Endothelial cell of umbilical vein (primary cell): ENCODE results near the gene LRRC42. TPM values are rescaled to one million over a fixed set of nuclear protein-coding genes. Genes with fewer than 3 reads are reported as not detected.

Experiments used
- BruUV-seq: library from RNA; stranded (reverse); fragments of 400-500 nt; replicated peaks from 2 replicates; lab custom pipeline; 2021; lab: Mats Ljungman, UMichigan
- CTCF ChIA-PET: fragments of 300-600, 350-600 bp; sonication (Branson Sonifier 250); formaldehyde crosslinking; loops from one replicate; lab custom pipeline; 2021; ENCODE audit warnings: antibody characterized with exemption, inconsistent platforms; lab: Charles Lee
- POLR2A ChIA-PET: fragments of 300-600, 350-600 bp; sonication (Branson Sonifier 250); formaldehyde crosslinking; loops from one replicate; lab custom pipeline; 2021; ENCODE audit warnings: antibody characterized with exemption, inconsistent platforms; lab: Charles Lee
- DNase-seq: peaks from one replicate; pipeline ENCODE4 v3.0.0-alpha.2; 2011; ENCODE audit warnings: low read depth, low spot score
- FAIRE-seq: peaks from 2 replicates; lab custom pipeline; 2011; peaks lifted over from hg19 to GRCh38; lab: Jason Lieb, UNC
- H2AFZ ChIP-seq: 2 replicates; pipeline ENCODE4 v1.6.0; 2012; ENCODE audit warnings: low read depth, low read length, control low read depth, inconsistent platforms
- H3K27ac ChIP-seq: 2 replicates; pipeline ENCODE4 v1.5.1; 2011; ENCODE audit warnings: low read depth, mild to moderate bottlenecking, control low read depth, low read length, moderate library complexity; ENCODE audit not compliant: insufficient read depth
- H3K27me3 ChIP-seq, 2 experiments: 2 replicates each; pipeline versions ENCODE4 v1.6.0 to v1.6.1; 2011; ENCODE audit warnings: low read length in 2 of 2, mixed read lengths in 1 of 2; ENCODE audit not compliant: control insufficient read depth in 2 of 2, insufficient read depth in 2 of 2
- H3K36me3 ChIP-seq, 2 experiments: 2 replicates in 1 of 2; 3 replicates in 1 of 2; pipeline ENCODE4 v1.5.1; 2011; ENCODE audit warnings: low read length in 2 of 2, mild to moderate bottlenecking in 1 of 2, moderate library complexity in 1 of 2; ENCODE audit not compliant: control insufficient read depth in 2 of 2, insufficient read depth in 2 of 2; ENCODE audit errors: extremely low read depth in 1 of 2
- H3K4me1 ChIP-seq: 3 replicates; pipeline ENCODE4 v1.5.1; 2011; ENCODE audit warnings: mild to moderate bottlenecking, low read length; ENCODE audit not compliant: control insufficient read depth, insufficient read depth; ENCODE audit errors: extremely low read depth
- H3K4me2 ChIP-seq: 2 replicates; pipeline ENCODE4 v1.6.1; 2011; ENCODE audit warnings: low read length, control low read depth, mixed read lengths; ENCODE audit not compliant: insufficient read depth
- H3K4me3 ChIP-seq, 3 experiments: fragments of 200-600 bp in 1 of 3; sonication (generic), shearing (Covaris generic) in 1 of 3; replicated peaks in 1 of 3; 2 replicates each; pipeline ENCODE4 v1.5.1; 2011 to 2016; ENCODE audit warnings: control low read depth in 3 of 3, low read length in 3 of 3, mild to moderate bottlenecking in 2 of 3, inconsistent platforms in 1 of 3, low read depth in 1 of 3, moderate library complexity in 1 of 3; ENCODE audit not compliant: insufficient read depth in 1 of 3
- H3K79me2 ChIP-seq: 2 replicates; pipeline ENCODE4 v1.6.0; 2012; ENCODE audit warnings: low read length, inconsistent platforms; ENCODE audit not compliant: control insufficient read depth, insufficient read depth
- H3K9ac ChIP-seq: replicated peaks from 2 replicates; pipeline ENCODE3; 2011; ENCODE audit warnings: low read length, control low read depth; ENCODE audit not compliant: insufficient read depth; ENCODE audit errors: extremely low read depth
- H3K9me1 ChIP-seq: replicated peaks from 3 replicates; pipeline ENCODE4 v1.6.0; 2011; ENCODE audit warnings: mild to moderate bottlenecking, low read length; ENCODE audit not compliant: control insufficient read depth, insufficient read depth; ENCODE audit errors: extremely low read depth
- H3K9me3 ChIP-seq: replicated peaks from 2 replicates; pipeline ENCODE4 v1.5.1; 2012; ENCODE audit warnings: low read length, inconsistent platforms; ENCODE audit not compliant: control insufficient read depth, insufficient read depth
- H4K20me1 ChIP-seq: replicated peaks from 2 replicates; pipeline ENCODE3; 2011; ENCODE audit warnings: mild to moderate bottlenecking, low read length; ENCODE audit not compliant: control insufficient read depth, insufficient read depth; ENCODE audit errors: extremely low read depth
- CTCF ChIP-seq, 2 donors: IDR thresholded peaks; 1 replicate in 1 of 2; 2 replicates in 1 of 2; pipeline ENCODE4 v1.5.1; 2011; ENCODE audit warnings: low read length in 2 of 2, mild to moderate bottlenecking in 2 of 2, moderate library complexity in 2 of 2, control low read depth in 1 of 2, inconsistent platforms in 1 of 2, low read depth in 1 of 2; ENCODE audit not compliant: insufficient read depth in 1 of 2; ENCODE audit errors: extremely low read depth in 1 of 2
- EZH2 ChIP-seq: IDR thresholded peaks from 2 replicates; pipeline ENCODE4 v1.6.1; 2012; ENCODE audit warnings: borderline replicate concordance, low read depth, mild to moderate bottlenecking, moderate library complexity, low read length, inconsistent platforms; ENCODE audit not compliant: severe bottlenecking
- FOS ChIP-seq: IDR thresholded peaks from 2 replicates; pipeline ENCODE4 v1.6.1; 2011; ENCODE audit warnings: mild to moderate bottlenecking, low read length, moderate library complexity, borderline replicate concordance; ENCODE audit not compliant: insufficient read depth
- GATA2 ChIP-seq: IDR thresholded peaks from 2 replicates; pipeline ENCODE4 v1.7.0; 2011; ENCODE audit warnings: low read depth, mild to moderate bottlenecking, moderate library complexity, mixed read lengths, low read length; ENCODE audit not compliant: insufficient read length, insufficient read depth
- JUN ChIP-seq: IDR thresholded peaks from 2 replicates; pipeline ENCODE4 v1.6.1; 2011; ENCODE audit warnings: borderline replicate concordance, low read depth; ENCODE audit not compliant: insufficient read length, insufficient read depth
- MAX ChIP-seq: IDR thresholded peaks from 2 replicates; pipeline ENCODE4 v1.6.1; 2011; ENCODE audit not compliant: insufficient read depth, insufficient read length
- MYC ChIP-seq: IDR thresholded peaks from one replicate; pipeline ENCODE4 v1.6.1; 2011; ENCODE audit warnings: mild to moderate bottlenecking, low read depth, low read length
- POLR2A ChIP-seq: IDR thresholded peaks from 2 replicates; pipeline ENCODE4 v1.6.1; 2012; ENCODE audit warnings: low read depth, mild to moderate bottlenecking, control low read depth, low read length
- POLR2AphosphoS5 ChIP-seq: IDR thresholded peaks from 2 replicates; pipeline ENCODE4 v1.6.1; 2012; ENCODE audit warnings: low read depth, mild to moderate bottlenecking, control low read depth, low read length, moderate library complexity; ENCODE audit not compliant: insufficient read depth
- dilution Hi-C: fragments of 300-500 bp; cut with MboI; formaldehyde crosslinking; loops from one replicate; pipeline ENCODE4 v1.15.0; 2019; ENCODE audit warnings: low sequenced_read_pairs; ENCODE audit not compliant: extremely low pct_ligation_motif_present
- intact Hi-C: fragments of 100-400 bp; cut with micrococcal nuclease; formaldehyde crosslinking; loops from one replicate; pipeline ENCODE4 v1.10.0; 2022
- polyA plus RNA-seq, 4 experiments: library from polyadenylated mRNA; depleted of rRNA in 3 of 4; stranded (reverse) in 3 of 4; unstranded in 1 of 4; fragments of >200 nt; gene quantifications; 2 replicates each; pipeline versions ENCODE4 v1.2.1 to v1.2.3, GENCODE V29; 2011 to 2012; ENCODE audit warnings: missing spikeins in 1 of 4
- total RNA-seq: library from RNA; stranded (reverse); gene quantifications from 2 replicates; pipeline ENCODE4 v1.2.3, GENCODE V29; 2021

Gene LRRC42
- total and polyA plus RNA-seq, 2 donors (not counting 3 experiments of a cell fraction or from before 2014, with no cell fraction given) = 25.3 to 26.1 TPM

- peaks cover 20% of the 10 kb centered on the region for H3K4me1 ChIP-seq
- intact Hi-C loops = no loop called here
- POLR2A ChIA-PET = no interaction called here
- dilution Hi-C loops = no loop called here
- no peaks in the 10 kb centered on the region for H3K9me1 ChIP-seq
- FAIRE-seq = no peak
- no peak overlapping the region for H2AFZ ChIP-seq
- H3K9me3 ChIP-seq = no peaks in the 10 kb centered on the region
- peak overlapping the region; percentile 47 for H3K4me2 ChIP-seq
- H3K79me2 ChIP-seq = peaks cover 40% of the 10 kb centered on the region
- no peak overlapping the region for H3K27ac ChIP-seq
- peak overlapping the region; percentile 63 for H3K9ac ChIP-seq
- DNase-seq = no peak
- peaks cover 4 to 11% of the 10 kb centered on the region in 2 experiments for H3K36me3 ChIP-seq
- CTCF ChIA-PET = interaction anchor here (0.6 to 7.6 kb wide), 10 partner anchors 9 to 462 kb away, joined by 3 to 81 read pairs (median 3); no protein-coding TSS in a partner anchor
- no peak for TF ChIP-seq POLR2A
- TF ChIP-seq JUN = no peak
- no peak for TF ChIP-seq MAX
- TF ChIP-seq GATA2 = no peak
- BruUV-seq = no TSS peak
- no peaks in the 10 kb centered on the region for H4K20me1 ChIP-seq
- H3K27me3 ChIP-seq = no peaks in the 10 kb centered on the region
- H3K4me3 ChIP-seq = peak overlapping the region in 2 of 3 experiments; percentile 80 to 91
Measured at GRCh38 chr1:53947172-53947907, 1.2 kb downstream of the LRRC42 start.

GRCh38 chr1:53948291-53948690, 2.1 kb downstream of the LRRC42 start:
- Histone ChIP-seq H3K27me3 (no peaks in the 10 kb centered on the region), H3K27ac (no peak overlapping the region), H3K36me3 (peaks cover 4 to 11% of the 10 kb centered on the region in 2 experiments), H3K4me2 (no peak overlapping the region), H3K9me1 (no peaks in the 10 kb centered on the region), H3K9me3 (no peaks in the 10 kb centered on the region), H3K79me2 (peaks cover 36% of the 10 kb centered on the region), H2AFZ (no peak overlapping the region), H3K4me3 (no peak overlapping the region), H4K20me1 (no peaks in the 10 kb centered on the region), H3K9ac (no peak overlapping the region), H3K4me1 (peaks cover 20% of the 10 kb centered on the region)
- FAIRE-seq (no peak), DNase-seq (no peak)
- intact Hi-C loops (no loop called here), dilution Hi-C loops (no loop called here)
- TF ChIP-seq GATA2 (no peak), MYC (no peak), POLR2A (no peak), MAX (no peak), POLR2AphosphoS5 (no peak), EZH2 (no peak), JUN (no peak), CTCF (IDR thresholded peaks at IDR 0.05; ENCODE audit: extremely low read depth in 1 of 2, insufficient read depth in 1 of 2, low read depth in 1 of 2, low read length in 2 of 2) (no peak), FOS (no peak)
- POLR2A ChIA-PET = no interaction called here
- BruUV-seq = no TSS peak
- CTCF ChIA-PET = interaction anchor here (0.6 to 7.6 kb wide), 11 partner anchors 8 to 463 kb away, joined by 3 to 81 read pairs (median 3); no protein-coding TSS in a partner anchor
